Right lobe of liver (tissue), 6 donors: ENCODE results near the gene EXPH5. TPM values are rescaled to one million over a fixed set of nuclear protein-coding genes. Genes with fewer than 3 reads are reported as not detected.
"Not testable (repeated sequence)": the region's sequence is repeated elsewhere in the genome, so short reads cannot be mapped to it uniquely, and the experiment has no call there.

Source experiments
- ATAC-seq, 4 donors: fragments of 200-7000 bp; cut with Tn5 transposase; one replicate each; pipeline ENCODE4 v1.9.1; 2020; ENCODE audit warnings: mild to moderate bottlenecking in 4 of 4, moderate library complexity in 4 of 4
- DNase-seq, 3 donors: peaks; one replicate each; pipeline ENCODE4 v3.0.0-alpha.2; 2020
- H3K27ac ChIP-seq, 3 donors: fragments of 200-600 bp; one replicate each; pipeline ENCODE4 v1.8.0; 2022
- H3K27me3 ChIP-seq, 2 donors: fragments of 200-600 bp; one replicate each; pipeline ENCODE4 v1.8.0; 2022
- H3K36me3 ChIP-seq, 4 donors: fragments of 200-600 bp; sonication (generic) in 1 of 4; one replicate each; pipeline versions ENCODE4 v1.5.1 to v1.8.0; 2017 to 2022; ENCODE audit warnings: control low read depth in 1 of 4
- H3K4me1 ChIP-seq, 4 donors: fragments of 200-600 bp; sonication (generic) in 1 of 4; one replicate each; pipeline versions ENCODE4 v1.5.1 to v1.8.0; 2017 to 2022; ENCODE audit warnings: control low read depth in 1 of 4
- H3K4me3 ChIP-seq, 3 donors: fragments of 200-600 bp; one replicate each; pipeline ENCODE4 v1.8.0; 2022
- H3K9me3 ChIP-seq, 4 donors: fragments of 200-600 bp; sonication (generic) in 1 of 4; one replicate each; pipeline versions ENCODE4 v1.5.1 to v1.8.0; 2017 to 2022; ENCODE audit warnings: control low read depth in 1 of 4
- POLR2A ChIP-seq: fragments of 450-650 bp; IDR thresholded peaks from one replicate; pipeline ENCODE4 v1.6.1; 2017; ENCODE audit warnings: antibody characterized with exemption, mild to moderate bottlenecking
- WGBS: methylation state at CpG from one replicate; pipeline ENCODE4 v1.1.6; 2018; ENCODE audit warnings: low coverage, low lambda C conversion rate; ENCODE audit not compliant: insufficient coverage; ENCODE audit errors: missing lambda C conversion rate; 5-methylcytosine and 5-hydroxymethylcytosine counted together
- intact Hi-C, 2 donors: fragments of 100-400 bp; cut with DNase I; formaldehyde crosslinking; loops; one replicate each; pipeline versions ENCODE4 v1.11.2 to v1.14.1; 2022
- total RNA-seq, 6 experiments: library from RNA; depleted of rRNA in 2 of 6; stranded (reverse); fragments of >200 nt in 2 of 6; fragmentation: NEBNext Ultra II Directional in 3 of 6; extraction: Animal tissue kit (Norgen Biotek cat#: 25700) in 3 of 6; gene quantifications; one replicate each; pipeline versions ENCODE4 v1.1.0 to v1.2.4, GENCODE V29; 2016 to 2023
- TF ChIP-seq, protein P1 (sequence below), 4 donors: fragments of 200-600 bp in 3 of 4; fragments of 450-650 bp in 1 of 4; IDR thresholded peaks; one replicate each; pipeline versions ENCODE4 v1.5.1 to v1.8.0; 2016 to 2022; ENCODE audit warnings: antibody characterized with exemption in 4 of 4, mild to moderate bottlenecking in 2 of 4
- donor health status: DM: no; HTN: yes; CAD: no.
- donor health status: DM: no; HTN: no; CAD: no.
- donor health status: DM: no; HTN: no; CAD: no.
- donor health status: DM: no; HTN: yes; CAD: no.
- donor health status: DM: no; HTN: yes; CAD: no.

The EXPH5 gene
- total RNA-seq, 6 experiments from 2014 or later: 8.3 to 12.4 (median 10.2) TPM

- DNase-seq (no peak), ATAC-seq (no peak)
- no peak for TF ChIP-seq POLR2A
- TF ChIP-seq, protein P1, sequence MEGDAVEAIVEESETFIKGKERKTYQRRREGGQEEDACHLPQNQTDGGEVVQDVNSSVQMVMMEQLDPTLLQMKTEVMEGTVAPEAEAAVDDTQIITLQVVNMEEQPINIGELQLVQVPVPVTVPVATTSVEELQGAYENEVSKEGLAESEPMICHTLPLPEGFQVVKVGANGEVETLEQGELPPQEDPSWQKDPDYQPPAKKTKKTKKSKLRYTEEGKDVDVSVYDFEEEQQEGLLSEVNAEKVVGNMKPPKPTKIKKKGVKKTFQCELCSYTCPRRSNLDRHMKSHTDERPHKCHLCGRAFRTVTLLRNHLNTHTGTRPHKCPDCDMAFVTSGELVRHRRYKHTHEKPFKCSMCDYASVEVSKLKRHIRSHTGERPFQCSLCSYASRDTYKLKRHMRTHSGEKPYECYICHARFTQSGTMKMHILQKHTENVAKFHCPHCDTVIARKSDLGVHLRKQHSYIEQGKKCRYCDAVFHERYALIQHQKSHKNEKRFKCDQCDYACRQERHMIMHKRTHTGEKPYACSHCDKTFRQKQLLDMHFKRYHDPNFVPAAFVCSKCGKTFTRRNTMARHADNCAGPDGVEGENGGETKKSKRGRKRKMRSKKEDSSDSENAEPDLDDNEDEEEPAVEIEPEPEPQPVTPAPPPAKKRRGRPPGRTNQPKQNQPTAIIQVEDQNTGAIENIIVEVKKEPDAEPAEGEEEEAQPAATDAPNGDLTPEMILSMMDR (IDR thresholded peaks at IDR 0.05): no peak
- no peaks in the 10 kb centered on the region for H3K9me3 ChIP-seq
- intact Hi-C loops: no loop called here
- H3K27ac ChIP-seq: no peak overlapping the region
- H3K36me3 ChIP-seq: no peaks in the 10 kb centered on the region
- H3K4me3 ChIP-seq: no peak overlapping the region
- H3K27me3 ChIP-seq: no peaks in the 10 kb centered on the region
- WGBS: 68% methylated on average over 3 of the region's 3 CpGs
- H3K4me1 ChIP-seq: no peaks in the 10 kb centered on the region
Observed at GRCh38 chr11:108606495-108607160, 13.1 kb upstream of the EXPH5 start.

DNA sequence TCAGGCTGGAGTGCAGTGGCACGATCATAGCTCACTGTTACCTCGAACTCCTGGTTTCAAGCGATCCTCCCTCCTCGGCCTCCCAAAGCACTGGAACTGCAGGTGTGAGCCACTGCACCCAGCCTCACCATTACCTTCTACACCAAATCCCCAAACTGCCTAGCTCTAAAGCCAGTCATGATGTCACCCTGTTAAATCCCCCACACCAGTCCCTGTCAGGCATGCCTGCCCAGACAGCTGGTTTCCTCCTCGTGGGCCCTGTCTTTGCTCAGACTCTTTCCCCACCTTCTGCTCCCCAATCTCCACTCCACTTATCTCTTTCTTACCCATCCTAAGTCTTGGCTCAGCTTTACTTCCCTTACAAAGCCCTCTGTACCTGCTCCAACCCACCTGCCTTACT is 12.5 kb upstream of the EXPH5 start:
- Histone ChIP-seq H3K27ac (no peak overlapping the region), H3K4me1 (no peaks in the 10 kb centered on the region), H3K36me3 (no peaks in the 10 kb centered on the region), H3K27me3 (no peaks in the 10 kb centered on the region), H3K9me3 (no peaks in the 10 kb centered on the region), H3K4me3 (no peak overlapping the region)
- no peak for ATAC-seq
- WGBS: 27% methylated on average over 2 of the region's 5 CpGs
- no peak for DNase-seq
- no peak for TF ChIP-seq POLR2A
- TF ChIP-seq, protein P1 (IDR thresholded peaks at IDR 0.05): no peak
- intact Hi-C loops: no loop called here

- DNase-seq, intact Hi-C loops, H3K4me3 ChIP-seq, ATAC-seq, H3K27me3 ChIP-seq, H3K36me3 ChIP-seq, H3K9me3 ChIP-seq, H3K27ac ChIP-seq, H3K4me1 ChIP-seq: not testable (repeated sequence)
- WGBS: 66% methylated on average over 5 of the region's 5 CpGs
Observed at GRCh38 chr11:108602818-108603217, 9.2 kb upstream of the EXPH5 start.

DNA sequence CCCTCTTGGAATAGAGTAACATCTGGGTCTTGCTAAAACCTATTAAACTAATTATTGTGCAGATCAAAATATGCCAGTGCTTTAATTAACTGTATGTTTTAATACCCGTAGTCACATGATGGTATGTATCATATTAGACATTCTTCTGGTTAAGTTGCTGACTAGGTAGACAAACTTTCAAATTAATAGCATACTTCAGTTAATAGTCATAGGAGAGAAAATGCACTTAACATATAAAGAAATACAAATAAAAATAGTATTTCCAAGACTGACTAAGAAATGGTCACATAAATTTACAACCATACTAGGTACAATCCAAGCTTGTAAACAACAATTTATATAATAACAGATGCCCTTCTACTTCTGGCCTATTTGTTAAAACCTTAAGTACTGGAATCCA is 7.6 kb upstream of the EXPH5 start:
- intact Hi-C loops: no loop called here

DNA sequence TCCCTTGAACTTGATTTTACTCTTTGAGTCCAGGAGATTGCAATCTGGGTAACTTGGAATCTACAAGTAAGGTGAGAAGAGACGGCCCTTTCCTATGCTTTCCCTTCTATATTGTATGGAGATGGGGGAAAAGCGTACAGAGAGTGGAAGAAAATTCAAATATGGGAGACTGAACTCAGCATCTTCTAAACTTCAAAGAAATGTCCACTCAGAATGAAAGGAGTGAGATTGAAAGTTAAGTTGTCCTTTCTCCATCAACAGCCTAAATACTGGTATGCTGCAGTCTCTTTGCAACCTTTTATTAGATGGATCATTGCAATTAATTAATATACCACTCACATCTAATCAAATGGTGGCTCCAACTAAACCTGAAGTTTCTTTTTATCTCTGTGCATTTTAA is 6.4 kb upstream of the EXPH5 start:
- no peak for DNase-seq
- intact Hi-C loops: loop anchor here in 1 of 2 donors (10.0 kb wide), 1 partner anchor 45 kb away; no protein-coding TSS in a partner anchor
- no peaks in the 10 kb centered on the region for H3K9me3 ChIP-seq
- no peaks in the 10 kb centered on the region for H3K4me1 ChIP-seq
- no peak for TF ChIP-seq POLR2A
- TF ChIP-seq, protein P1 (IDR thresholded peaks at IDR 0.05): no peak
- no peak overlapping the region for H3K27ac ChIP-seq
- 55% methylated on average over 1 of the region's 2 CpGs for WGBS
- H3K36me3 ChIP-seq: no peaks in the 10 kb centered on the region
- ATAC-seq: no peak
- H3K27me3 ChIP-seq: no peaks in the 10 kb centered on the region
- no peak overlapping the region for H3K4me3 ChIP-seq

More for the DNA sequence above, 7.6 kb upstream of the EXPH5 start:
- Histone ChIP-seq H3K4me1 (no peaks in the 10 kb centered on the region), H3K9me3 (no peaks in the 10 kb centered on the region), H3K27me3 (no peaks in the 10 kb centered on the region), H3K4me3 (no peak overlapping the region), H3K36me3 (no peaks in the 10 kb centered on the region), H3K27ac (no peak overlapping the region)
- TF ChIP-seq, protein P1 (IDR thresholded peaks at IDR 0.05): no peak
- no peak for TF ChIP-seq POLR2A
- ATAC-seq: no peak
- WGBS: 68% methylated on average over 1 of the region's 1 CpG
- no peak for DNase-seq
